GM10248 (cell line): Measurements from ENCODE around the gene PRKN.

ENCODE experiments used
- CTCF ChIA-PET: fragments of 300-600 bp; sonication (Branson Sonifier 250); formaldehyde crosslinking; extraction: SDS; loops from one replicate; lab custom pipeline; 2021; ENCODE audit warnings: antibody characterized with exemption; lab: Yijun Ruan, JAX
- POLR2A ChIA-PET: fragments of 350-650 bp; sonication (Branson Sonifier 250); formaldehyde crosslinking; extraction: SDS; loops from one replicate; lab custom pipeline; 2020; ENCODE audit warnings: antibody characterized with exemption; lab: Yijun Ruan, JAX
- DNase-seq: peaks from one replicate; pipeline ENCODE4 v3.0.0; 2012; ENCODE audit errors: extremely low spot score
- CTCF ChIP-seq: IDR thresholded peaks from 2 replicates; pipeline ENCODE4 v1.5.1; 2012; ENCODE audit warnings: mild to moderate bottlenecking, low read depth; ENCODE audit errors: extremely low read depth, missing control alignments, control extremely low read depth

The PRKN gene

GRCh38 chr6:161353208-161353613, 1374.4 kb downstream of the PRKN start:
- TF ChIP-seq CTCF = no peak
- no peak for DNase-seq
- POLR2A ChIA-PET = no interaction called here
- CTCF ChIA-PET = no interaction called here

GRCh38 chr6:161351858-161352257, 1375.7 kb downstream of the PRKN start:
- ChIA-PET CTCF (interaction anchor here (1.2 kb wide), 1 partner anchor 12 kb away, joined by 3 read pairs; no protein-coding TSS in a partner anchor), POLR2A (no interaction called here)
- no peak for DNase-seq
- TF ChIP-seq CTCF = no peak

GRCh38 chr6:161349886-161350285, 1377.7 kb downstream of the PRKN start:
- CTCF ChIA-PET = no interaction called here
- TF ChIP-seq CTCF = no peak
- POLR2A ChIA-PET = no interaction called here

GRCh38 chr6:161348628-161348994, 1379.0 kb downstream of the PRKN start:
- DNase-seq = no peak
- POLR2A ChIA-PET = no interaction called here
- no peak for TF ChIP-seq CTCF
- CTCF ChIA-PET = interaction anchor here (1.2 to 1.4 kb wide), 2 partner anchors 22 to 95 kb away, joined by 3 to 5 read pairs; no protein-coding TSS in a partner anchor

More at GRCh38 chr6:161349886-161350285, 1377.7 kb downstream of the PRKN start:
- DNase-seq = no peak

- CTCF ChIA-PET = interaction anchor here (1.2 to 1.4 kb wide), 2 partner anchors 22 to 94 kb away, joined by 3 to 5 read pairs; no protein-coding TSS in a partner anchor
- TF ChIP-seq CTCF = no peak
- no peak for DNase-seq
- POLR2A ChIA-PET = no interaction called here
Measured at GRCh38 chr6:161347988-161348627, 1379.5 kb downstream of the PRKN start.

GRCh38 chr6:161347125-161347524, 1380.4 kb downstream of the PRKN start:
- TF ChIP-seq CTCF = no peak
- ChIA-PET POLR2A (no interaction called here), CTCF (interaction anchor here (1.6 kb wide), 1 partner anchor 20 kb away, joined by 3 read pairs; no protein-coding TSS in a partner anchor)
- DNase-seq = no peak
